Erythroblast (primary cell): ENCODE results near the gene ANKMY1.

ENCODE experiments used
- DNase-seq, 2 experiments: peaks; one replicate each; lab custom pipeline; 2025; lab: John Stamatoyannopoulos, UW
- GATA1 ChIP-seq: IDR thresholded peaks from 2 replicates; pipeline ENCODE4 v1.6.1; 2011; ENCODE audit warnings: low read depth, mild to moderate bottlenecking, control low read depth, low read length, moderate library complexity
- POLR2A ChIP-seq: IDR thresholded peaks from 2 replicates; pipeline ENCODE4 v1.6.1; 2011; ENCODE audit warnings: mild to moderate bottlenecking, low read length

The ANKMY1 gene

DNA sequence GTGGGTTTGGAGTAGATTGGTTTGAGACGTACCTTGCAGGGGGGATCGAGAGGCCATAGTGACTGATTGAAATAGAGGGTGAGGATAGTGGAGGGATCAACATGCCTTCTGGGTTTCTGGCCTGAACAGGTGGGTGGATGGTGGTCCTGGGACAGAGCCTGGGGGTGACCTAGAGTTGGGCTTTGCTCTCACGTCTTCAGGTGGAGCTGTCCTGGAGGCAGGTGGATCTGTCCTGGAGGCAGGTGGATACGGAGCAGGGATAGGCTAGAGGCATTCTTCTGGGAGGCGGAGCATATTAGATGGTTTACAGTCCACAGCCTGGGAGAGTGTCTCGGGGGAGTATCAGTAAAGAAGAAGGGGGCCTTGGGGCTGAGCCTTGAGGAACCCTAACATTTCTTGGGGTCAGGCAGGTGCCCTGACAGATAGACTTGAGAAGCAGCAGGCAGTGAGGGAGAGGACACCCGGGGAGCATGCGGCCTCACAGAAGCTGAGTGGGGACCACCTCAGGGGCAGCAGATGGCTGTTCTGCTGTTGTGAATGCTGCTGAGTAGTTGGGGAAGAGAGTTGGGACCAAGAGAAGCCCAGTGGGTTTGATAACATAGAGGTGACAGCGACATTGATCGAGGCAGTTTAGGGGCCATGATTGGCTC is 30.3 kb upstream of the ANKMY1 start:
- no peak for DNase-seq
- no peak for TF ChIP-seq POLR2A
- TF ChIP-seq GATA1 = no peak

DNA sequence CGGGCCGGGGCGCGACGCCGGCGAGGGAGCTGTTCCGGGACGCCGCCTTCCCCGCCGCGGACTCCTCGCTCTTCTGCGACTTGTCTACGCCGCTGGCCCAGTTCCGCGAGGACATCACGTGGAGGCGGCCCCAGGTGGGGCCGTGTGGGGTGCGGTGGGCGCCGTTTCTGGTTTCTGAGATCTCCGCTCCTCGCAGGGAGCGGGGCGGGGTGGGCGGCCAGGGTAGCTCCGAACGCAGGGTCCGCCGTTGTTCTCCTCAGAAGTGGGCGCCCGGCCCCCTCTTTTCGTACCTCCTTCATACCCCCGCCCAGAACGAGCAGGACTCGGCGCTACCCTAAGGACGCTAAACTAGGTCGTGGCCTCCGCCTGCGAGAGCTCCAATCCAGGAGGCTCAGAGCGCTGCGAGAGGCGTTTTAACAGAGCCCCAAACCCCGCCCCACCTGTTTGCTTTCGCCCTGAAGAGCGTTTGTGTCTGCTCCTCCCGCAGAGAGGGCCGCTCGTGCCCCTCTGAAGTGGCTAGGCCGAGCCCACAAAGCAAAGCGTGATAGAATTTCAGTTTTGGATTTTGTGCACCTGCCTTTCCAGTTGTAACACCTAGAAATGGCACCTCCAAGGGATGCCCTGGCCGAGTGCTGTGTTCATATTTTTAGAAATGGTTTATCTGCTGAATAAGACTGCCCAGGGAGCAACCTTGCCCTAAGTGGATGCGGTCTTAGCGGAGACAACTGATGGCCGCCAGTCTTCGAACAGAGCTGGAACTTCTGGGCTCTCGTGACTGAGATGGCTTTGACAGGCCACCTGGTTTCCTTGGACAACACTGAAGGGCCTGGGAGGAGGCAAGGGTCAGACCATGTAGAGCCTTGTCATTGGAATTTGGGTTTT is 29.4 kb upstream of the ANKMY1 start:
- TF ChIP-seq GATA1 (no peak), POLR2A (peak; percentile 1)
- peak; percentile 56 to 62 for DNase-seq

DNA sequence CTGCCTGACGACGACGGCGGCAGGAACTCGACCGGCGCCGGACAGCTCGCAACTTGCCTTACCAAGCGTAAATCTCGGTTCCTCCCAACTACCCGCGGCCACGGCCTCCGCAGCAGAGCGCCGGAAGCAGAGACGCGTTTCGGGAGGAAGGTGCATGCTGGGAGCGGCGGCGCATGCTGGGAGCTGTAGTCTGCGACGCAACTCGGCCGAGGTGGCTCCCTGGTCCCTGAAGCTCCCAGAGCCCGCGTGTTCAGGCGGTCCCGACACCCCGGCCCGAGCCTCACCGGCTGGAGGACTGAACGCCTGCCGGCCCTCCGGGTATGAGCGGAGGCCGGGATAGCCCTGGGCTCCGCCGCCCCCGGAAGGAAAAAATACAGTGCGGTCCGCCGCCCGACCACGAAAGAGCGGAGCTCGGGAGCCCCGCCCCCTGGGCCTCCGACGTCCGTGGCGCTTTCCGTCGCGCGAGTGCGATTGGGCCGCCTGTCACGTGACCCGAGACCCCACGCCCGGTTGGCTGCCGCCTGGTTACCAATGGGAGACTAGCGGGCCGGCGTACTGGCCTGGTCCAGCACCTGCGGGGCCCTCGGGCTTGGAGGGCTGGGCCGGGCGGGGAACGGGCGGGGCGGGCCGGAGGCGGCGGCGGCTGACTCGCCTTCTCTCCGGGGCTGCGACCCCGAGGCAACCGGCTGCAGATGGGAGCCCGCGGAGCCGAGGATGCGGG is 28.6 kb upstream of the ANKMY1 start, which contains the start of gene CAPN10:
Gene CAPN10, plus strand, starts transcription at position 537 of the 721 bp plus-strand sequence. Its CDS starts 178 bp downstream, at position 715.
- no peak for TF ChIP-seq GATA1
- peak; percentile 81 for TF ChIP-seq POLR2A
- DNase-seq = peak; percentile 95 to 97

DNA sequence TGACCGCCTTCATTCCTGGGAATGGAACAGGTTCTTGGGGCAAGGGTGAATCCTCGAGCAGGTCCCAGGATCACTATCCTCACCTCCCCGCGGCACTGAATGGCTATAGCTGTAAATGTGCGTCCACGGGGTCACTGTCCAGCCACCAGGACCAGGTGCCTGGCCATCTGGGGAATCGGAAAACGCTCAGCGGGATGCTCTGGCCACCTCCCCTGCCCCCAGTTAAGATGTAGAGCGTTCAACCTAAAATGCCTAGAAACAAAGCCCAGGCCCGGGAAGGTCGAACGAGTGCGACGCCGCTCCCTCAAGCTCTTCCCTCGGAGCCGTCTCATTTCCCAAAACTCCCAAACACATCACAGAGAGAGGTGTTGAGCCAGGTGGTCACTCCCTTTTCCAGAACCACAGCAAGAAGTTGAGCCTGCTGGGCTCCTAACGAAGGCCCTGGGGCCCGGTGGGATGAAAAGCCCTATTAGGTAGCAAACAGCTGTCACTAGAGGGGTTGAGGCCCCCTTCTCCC is 28.0 kb upstream of the ANKMY1 start:
- DNase-seq = no peak
- TF ChIP-seq POLR2A = no peak
- no peak for TF ChIP-seq GATA1

DNA sequence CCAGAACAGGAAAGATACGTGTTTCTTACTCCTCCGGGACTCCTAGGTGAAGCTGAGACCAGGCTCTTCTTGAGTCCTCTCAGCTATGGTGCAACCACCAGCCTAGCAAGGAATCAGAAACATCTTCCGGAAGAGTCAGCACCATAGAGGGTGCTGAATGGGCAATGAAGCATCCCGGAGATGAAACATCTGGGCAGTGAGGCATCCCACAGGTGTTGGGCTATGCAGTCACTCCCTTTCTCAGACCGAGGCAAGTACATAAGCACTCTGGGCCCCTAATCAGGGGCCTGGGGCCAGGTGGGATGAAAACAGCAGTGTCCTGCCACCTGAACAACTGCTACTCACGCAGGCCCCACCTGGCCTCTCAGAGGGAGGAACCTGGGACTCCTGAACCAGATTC is 27.3 kb upstream of the ANKMY1 start:
- no peak for DNase-seq
- TF ChIP-seq GATA1 (no peak), POLR2A (no peak)

DNA sequence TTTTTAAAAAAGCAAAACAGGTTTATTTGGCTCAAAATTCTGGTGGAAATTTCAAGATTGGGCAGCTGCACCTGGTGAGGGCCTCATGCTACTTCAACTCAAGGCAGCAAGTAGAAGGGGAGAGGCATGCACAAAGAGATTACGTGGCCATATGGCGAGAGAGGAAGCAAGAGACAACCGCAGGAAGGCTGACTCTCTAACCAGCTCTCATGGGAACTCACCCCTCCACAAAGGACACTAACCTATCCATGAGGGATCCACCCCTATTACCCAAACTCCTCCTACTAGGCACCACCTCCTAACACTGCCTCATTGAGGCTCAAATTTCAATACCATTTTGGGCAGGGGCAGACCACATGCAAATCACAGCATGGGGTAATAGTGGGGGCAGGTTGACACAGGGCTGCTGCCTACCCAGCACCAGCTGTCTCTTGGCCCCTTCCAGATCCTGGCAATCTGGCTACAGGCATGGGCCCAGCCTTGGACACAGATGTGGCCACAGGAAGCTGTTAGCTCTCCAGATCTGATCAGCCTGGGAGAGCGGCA is 26.8 kb upstream of the ANKMY1 start:
- DNase-seq = no peak
- no peak for TF ChIP-seq POLR2A

DNA sequence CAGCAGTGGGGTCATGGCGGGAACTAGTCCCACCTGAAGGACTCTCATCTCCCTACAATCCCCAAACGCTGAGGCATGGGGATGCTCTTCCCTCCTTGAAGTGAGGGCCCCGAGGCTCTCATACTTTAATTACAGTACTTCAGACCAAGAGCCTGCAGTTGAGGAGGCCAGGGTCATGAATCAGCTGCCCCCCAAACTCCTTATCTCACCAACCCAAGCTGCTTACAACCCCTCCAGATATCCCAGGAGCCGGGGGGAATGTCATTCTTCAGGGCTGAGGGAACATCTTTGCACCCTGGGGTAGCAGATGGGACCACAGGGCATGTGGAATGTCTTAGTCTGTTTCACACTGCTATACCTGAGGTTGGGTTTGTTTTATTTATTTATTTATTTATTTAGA is 26.0 kb upstream of the ANKMY1 start:
- TF ChIP-seq GATA1 (no peak), POLR2A (no peak)
- no peak for DNase-seq

DNA sequence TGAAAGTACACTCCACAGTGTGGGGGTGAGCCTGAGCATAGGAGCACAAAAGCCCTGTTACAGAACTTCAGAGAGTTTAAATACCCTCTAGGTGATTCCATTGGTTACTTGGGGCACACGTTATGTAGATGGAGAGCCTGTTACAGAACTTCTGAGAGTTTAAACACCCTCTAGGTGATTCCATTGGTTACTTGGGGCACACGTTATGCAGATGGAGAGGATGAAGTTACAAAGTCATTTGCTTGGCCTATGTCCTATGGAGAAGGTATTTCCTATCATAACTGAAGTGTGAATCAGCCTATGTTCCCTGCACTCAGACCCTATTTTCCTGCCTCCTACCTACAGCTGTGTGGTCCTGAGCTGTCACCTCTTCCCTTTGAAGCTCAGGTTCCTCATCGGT is 25.0 kb upstream of the ANKMY1 start:
- DNase-seq = no peak
- no peak for TF ChIP-seq GATA1
- TF ChIP-seq POLR2A = no peak

DNA sequence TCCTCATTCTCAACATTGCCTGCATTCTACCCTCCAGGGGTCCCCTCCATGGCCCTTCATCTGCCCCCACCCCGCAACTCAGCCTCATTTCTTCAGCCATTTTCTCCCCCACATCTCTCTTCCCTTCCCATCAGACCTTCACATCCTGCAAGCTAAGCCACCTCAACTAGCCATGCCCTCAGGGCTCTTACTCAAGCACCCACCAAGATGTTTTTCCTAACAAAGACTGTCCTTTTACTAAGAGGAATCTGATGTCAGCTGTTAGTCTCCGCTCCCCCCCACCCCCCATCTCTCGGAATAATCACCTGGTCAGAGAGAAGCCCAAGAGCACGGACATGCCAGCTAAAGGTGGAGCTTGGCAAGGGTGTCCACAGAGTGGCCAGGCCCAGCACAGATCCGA is 24.0 kb upstream of the ANKMY1 start:
- no peak for DNase-seq
- TF ChIP-seq POLR2A (no peak), GATA1 (no peak)

DNA sequence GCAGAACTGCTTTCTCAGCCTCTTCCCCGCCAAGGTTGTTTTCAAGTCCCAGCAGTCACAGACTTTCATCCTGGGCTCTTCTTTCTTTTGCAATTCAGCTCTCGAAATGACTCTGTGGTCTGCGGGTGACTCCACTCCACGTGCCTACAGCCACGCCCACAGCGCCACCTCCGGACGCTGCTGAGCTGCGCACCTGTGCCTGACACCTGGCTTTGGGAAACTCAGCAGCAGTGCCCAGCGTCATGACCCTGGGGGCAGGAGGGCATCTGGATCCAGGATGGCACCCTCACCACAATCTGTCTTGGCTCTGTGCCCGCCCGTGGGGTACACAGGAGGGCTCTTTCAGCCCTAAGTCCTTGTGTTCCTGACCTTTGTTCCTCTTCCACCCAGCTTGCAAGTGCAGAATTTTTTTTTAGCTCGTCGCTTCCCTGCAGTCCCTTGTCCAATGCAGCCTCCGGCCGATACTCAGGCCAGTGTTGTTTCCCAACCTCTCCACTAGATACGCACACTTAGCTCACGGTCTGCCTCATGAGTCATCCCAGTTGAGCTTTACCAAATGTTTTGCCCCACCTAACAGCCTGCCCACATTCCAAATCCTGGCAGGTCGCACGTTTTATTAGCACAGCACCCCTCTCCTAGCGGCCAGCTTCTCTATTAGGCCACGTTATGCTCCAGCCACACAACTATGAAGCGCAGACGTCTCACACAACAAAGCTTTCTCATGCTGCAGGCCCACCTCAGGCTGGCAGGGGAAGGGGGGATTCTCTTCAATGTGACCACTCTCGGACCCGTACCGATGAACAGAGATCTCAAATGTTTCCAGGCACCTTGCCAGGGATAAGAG is 22.2 kb upstream of the ANKMY1 start:
- TF ChIP-seq GATA1 = no peak
- TF ChIP-seq POLR2A = no peak
- no peak for DNase-seq

DNA sequence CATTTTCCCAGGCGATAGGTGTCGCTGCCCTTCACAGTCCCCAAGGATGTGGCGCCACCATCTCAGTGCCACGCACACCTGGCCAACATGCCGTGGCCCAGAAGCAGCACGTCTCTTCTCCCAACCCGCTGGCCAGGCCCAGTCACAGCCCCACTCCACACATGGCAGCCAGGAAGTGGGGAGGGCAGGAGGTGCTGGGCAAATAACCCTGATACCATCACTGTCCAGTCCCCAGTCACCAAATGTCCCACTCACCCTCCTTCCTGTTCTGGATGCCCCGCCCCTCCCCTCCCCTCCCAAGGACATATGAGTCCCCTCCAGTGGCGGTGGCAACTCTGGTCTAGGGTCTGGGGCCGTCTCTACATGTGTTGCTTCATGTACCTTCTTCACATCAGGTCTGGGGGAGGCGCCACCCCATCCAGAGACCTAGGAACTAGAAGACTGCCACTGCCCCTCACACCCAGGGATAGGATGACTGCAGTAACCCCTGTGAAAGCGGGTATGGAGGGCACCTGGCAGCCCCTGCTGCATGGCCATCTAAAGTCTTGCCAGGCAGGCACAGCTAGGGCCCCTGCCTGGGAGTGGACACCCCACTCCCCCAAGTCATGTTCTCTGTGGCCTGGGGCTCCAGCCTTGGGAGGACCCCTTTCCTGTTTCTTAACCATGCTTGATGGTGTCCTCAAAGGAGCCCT is 21.4 kb upstream of the ANKMY1 start:
- DNase-seq = no peak
- TF ChIP-seq GATA1 (no peak), POLR2A (peak; percentile 8)

DNA sequence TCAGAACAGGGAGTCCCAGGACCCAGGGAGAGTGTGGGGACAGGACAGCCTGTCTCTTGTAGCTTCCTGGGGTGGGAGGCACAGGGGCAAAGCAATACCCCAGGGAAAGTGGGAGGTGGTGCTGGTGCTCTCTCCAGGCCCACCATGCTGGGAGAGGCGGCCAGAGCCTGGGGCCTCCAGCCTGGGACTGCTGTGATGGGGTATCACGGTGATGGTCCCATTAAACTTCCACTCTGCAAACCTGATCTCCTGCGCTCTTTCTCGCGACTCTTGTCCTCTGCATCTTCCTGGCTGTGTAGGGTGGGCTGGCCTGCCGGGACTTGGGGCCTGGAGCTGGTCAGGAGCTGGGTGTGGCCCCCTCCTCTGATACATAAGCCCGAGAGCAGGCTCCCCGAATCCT is 20.7 kb upstream of the ANKMY1 start:
- no peak for DNase-seq
- TF ChIP-seq GATA1 (no peak), POLR2A (no peak)
